ENCODE data around the gene BACE1.

DNA sequence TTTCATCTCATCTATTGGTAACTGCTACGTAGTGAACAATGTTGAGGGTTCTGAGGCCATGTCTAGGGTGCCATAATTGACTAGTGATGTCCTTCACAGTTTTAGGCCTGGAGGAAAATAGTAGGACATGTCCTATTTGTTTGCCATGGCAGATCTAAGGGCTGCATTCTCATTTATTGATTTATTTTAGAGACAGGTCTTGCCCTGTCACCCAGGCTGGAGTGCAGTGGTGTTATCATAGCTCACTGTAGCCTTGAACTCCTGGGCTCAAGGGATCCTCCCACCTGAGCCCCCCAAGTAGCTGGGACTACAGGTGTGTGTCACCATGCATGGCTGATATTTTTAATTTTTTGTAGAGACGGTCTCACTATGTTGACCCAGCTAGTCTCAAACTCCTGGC, 16.8 kb upstream of the BACE1 start:
- TF ChIP-seq, protein P1, sequence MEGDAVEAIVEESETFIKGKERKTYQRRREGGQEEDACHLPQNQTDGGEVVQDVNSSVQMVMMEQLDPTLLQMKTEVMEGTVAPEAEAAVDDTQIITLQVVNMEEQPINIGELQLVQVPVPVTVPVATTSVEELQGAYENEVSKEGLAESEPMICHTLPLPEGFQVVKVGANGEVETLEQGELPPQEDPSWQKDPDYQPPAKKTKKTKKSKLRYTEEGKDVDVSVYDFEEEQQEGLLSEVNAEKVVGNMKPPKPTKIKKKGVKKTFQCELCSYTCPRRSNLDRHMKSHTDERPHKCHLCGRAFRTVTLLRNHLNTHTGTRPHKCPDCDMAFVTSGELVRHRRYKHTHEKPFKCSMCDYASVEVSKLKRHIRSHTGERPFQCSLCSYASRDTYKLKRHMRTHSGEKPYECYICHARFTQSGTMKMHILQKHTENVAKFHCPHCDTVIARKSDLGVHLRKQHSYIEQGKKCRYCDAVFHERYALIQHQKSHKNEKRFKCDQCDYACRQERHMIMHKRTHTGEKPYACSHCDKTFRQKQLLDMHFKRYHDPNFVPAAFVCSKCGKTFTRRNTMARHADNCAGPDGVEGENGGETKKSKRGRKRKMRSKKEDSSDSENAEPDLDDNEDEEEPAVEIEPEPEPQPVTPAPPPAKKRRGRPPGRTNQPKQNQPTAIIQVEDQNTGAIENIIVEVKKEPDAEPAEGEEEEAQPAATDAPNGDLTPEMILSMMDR (conservative IDR thresholded peaks at IDR 0.05): no peak
- TF ChIP-seq EZH2 (IDR thresholded peaks at IDR 0.05; ENCODE audit: low read depth): no peak

All from PC-9 (cell line).